GM23338 (cell line): Measurements from ENCODE around the gene MAST4. TPM values are rescaled to one million over a fixed set of nuclear protein-coding genes. Genes with fewer than 3 reads are reported as not detected.

Experiments used
- ATAC-seq: fragments of 200-7000 bp; cut with Tn5 transposase; 3 replicates; pipeline ENCODE4 v1.9.1; 2020
- DNase-seq: peaks from one replicate; pipeline ENCODE4 v3.0.0-alpha.2; 2015; ENCODE audit warnings: low spot score
- H2AFZ ChIP-seq: fragments of 200-600 bp; sonication (generic); 2 replicates; pipeline ENCODE4 v1.8.0; 2016; ENCODE audit warnings: antibody characterized with exemption, mild to moderate bottlenecking, moderate library complexity
- H3F3A ChIP-seq: fragments of 200-600 bp; sonication (generic); replicated peaks from 2 replicates; pipeline ENCODE4 v1.8.0; 2017; ENCODE audit warnings: antibody characterized with exemption, mixed run types, low read depth
- H3K27ac ChIP-seq: fragments of 200-600 bp; sonication (generic); 2 replicates; pipeline ENCODE4 v1.6.1; 2016; ENCODE audit warnings: low read depth
- H3K27me3 ChIP-seq: fragments of 200-600 bp; sonication (generic); 2 replicates; pipeline ENCODE4 v1.8.0; 2016; ENCODE audit warnings: mild to moderate bottlenecking, mixed run types, moderate library complexity; ENCODE audit not compliant: insufficient read depth
- H3K36me3 ChIP-seq: fragments of 200-600 bp; sonication (generic); 2 replicates; pipeline ENCODE4 v1.8.0; 2016; ENCODE audit warnings: mild to moderate bottlenecking; ENCODE audit not compliant: insufficient read depth
- H3K4me1 ChIP-seq: fragments of 200-600 bp; sonication (generic); 2 replicates; pipeline ENCODE4 v1.8.0; 2016; ENCODE audit warnings: mild to moderate bottlenecking, moderate library complexity; ENCODE audit not compliant: insufficient read depth
- H3K4me2 ChIP-seq: fragments of 200-600 bp; sonication (generic); 2 replicates; pipeline ENCODE4 v1.7.1; 2017; ENCODE audit warnings: mixed run types
- H3K4me3 ChIP-seq: fragments of 200-600 bp; sonication (generic); 2 replicates; pipeline ENCODE4 v1.6.1; 2016; ENCODE audit warnings: mixed run types
- H3K79me2 ChIP-seq: fragments of 200-600 bp; sonication (generic); replicated peaks from 2 replicates; pipeline ENCODE4 v1.8.0; 2017; ENCODE audit warnings: mild to moderate bottlenecking; ENCODE audit not compliant: insufficient read depth
- H3K9me2 ChIP-seq: fragments of 200-600 bp; sonication (generic); 2 replicates; pipeline ENCODE4 v1.8.0; 2017; ENCODE audit not compliant: insufficient read depth
- H4K20me1 ChIP-seq: fragments of 200-600 bp; sonication (generic); replicated peaks from 2 replicates; pipeline ENCODE4 v1.8.0; 2017; ENCODE audit warnings: mild to moderate bottlenecking; ENCODE audit not compliant: insufficient read depth
- H3K27ac Mint-ChIP-seq: 2 replicates; pipeline ENCODE4 v1.8.0; 2020; ENCODE audit warnings: inconsistent platforms, mild to moderate bottlenecking, moderate library complexity, mixed read lengths
- H3K27me3 Mint-ChIP-seq: 3 replicates; pipeline ENCODE4 v1.8.0; 2022; ENCODE audit warnings: low read depth, mild to moderate bottlenecking, moderate library complexity, mixed read lengths, inconsistent platforms; ENCODE audit not compliant: insufficient read depth, poor library complexity
- H3K36me3 Mint-ChIP-seq: 3 replicates; pipeline ENCODE4 v1.8.0; 2021; ENCODE audit warnings: low read depth, mild to moderate bottlenecking, inconsistent platforms, moderate library complexity, mixed read lengths
- H3K4me1 Mint-ChIP-seq: 3 replicates; pipeline ENCODE4 v1.8.0; 2020; ENCODE audit warnings: mild to moderate bottlenecking, inconsistent platforms, mixed read lengths
- H3K4me3 Mint-ChIP-seq: 3 replicates; pipeline ENCODE4 v1.8.0; 2021; ENCODE audit warnings: moderate library complexity, mild to moderate bottlenecking, inconsistent platforms, mixed read lengths
- H3K9me3 Mint-ChIP-seq: 3 replicates; pipeline ENCODE4 v1.8.0; 2020; ENCODE audit warnings: moderate library complexity, mild to moderate bottlenecking, inconsistent platforms, mixed read lengths
- CREB1 ChIP-seq: fragments of 250-450 bp; sonication (Bioruptor Pico); IDR thresholded peaks from 2 replicates; pipeline ENCODE4 v1.5.0; 2020; ENCODE audit warnings: low read depth, mild to moderate bottlenecking, moderate library complexity
- EZH2phosphoT487 ChIP-seq: fragments of 200-600 bp; sonication (generic); IDR thresholded peaks from one replicate; pipeline ENCODE4 v1.8.1; 2018; ENCODE audit warnings: antibody characterized with exemption; ENCODE audit not compliant: unreplicated experiment
- JUNB ChIP-seq: IDR thresholded peaks from one replicate; pipeline ENCODE4 v1.6.1; 2016; ENCODE audit warnings: antibody characterized with exemption; ENCODE audit not compliant: unreplicated experiment
- NANOG ChIP-seq: IDR thresholded peaks from 2 replicates; pipeline ENCODE4 v1.6.1; 2016; ENCODE audit warnings: antibody characterized with exemption, borderline replicate concordance
- POLR2AphosphoS5 ChIP-seq: IDR thresholded peaks from 2 replicates; pipeline ENCODE4 v1.6.1; 2016; ENCODE audit warnings: antibody characterized with exemption, low read depth
- STAT1 ChIP-seq: IDR thresholded peaks from one replicate; pipeline ENCODE4 v1.6.1; 2016; ENCODE audit warnings: antibody characterized with exemption; ENCODE audit not compliant: unreplicated experiment
- ZNF114 ChIP-seq: fragments of 250-450 bp; sonication (Bioruptor Pico); IDR thresholded peaks from 2 replicates; pipeline ENCODE4 v1.5.0; 2020; ENCODE audit warnings: mild to moderate bottlenecking, moderate library complexity
- ZNF331 ChIP-seq: fragments of 250-450 bp; sonication (Bioruptor Pico); IDR thresholded peaks from 2 replicates; pipeline ENCODE4 v1.5.0; 2020; ENCODE audit warnings: low read depth, mild to moderate bottlenecking, moderate library complexity
- ZNF462 ChIP-seq: fragments of 250-450 bp; sonication (Bioruptor Pico); IDR thresholded peaks from 2 replicates; pipeline ENCODE4 v1.5.0; 2020; ENCODE audit warnings: mild to moderate bottlenecking, moderate library complexity
- polyA plus RNA-seq: library from polyadenylated mRNA; unstranded; fragments of >200 nt; fragmentation: Nextera tagmentation; extraction: Ambion mirVana; gene quantifications from 2 replicates; pipeline ENCODE4 v1.2.1, GENCODE V29; 2016
- total RNA-seq: library from RNA; depleted of rRNA; stranded (reverse); fragments of >200 nt; shearing (Covaris generic); gene quantifications from 2 replicates; pipeline ENCODE4 v1.2.3, GENCODE V29; 2014
- TF ChIP-seq, protein P1 (sequence below): IDR thresholded peaks from 2 replicates; pipeline ENCODE4 v1.6.1; 2016; ENCODE audit warnings: antibody characterized with exemption
- TF ChIP-seq, protein P2 (sequence below), 2 experiments: fragments of 200-600 bp in 1 of 2; sonication (generic) in 1 of 2; conservative IDR thresholded peaks; 2 replicates each; pipeline versions ENCODE4 v1.5.1 to v1.6.1; 2016 to 2017; ENCODE audit warnings: antibody characterized with exemption in 2 of 2, low read depth in 2 of 2, mild to moderate bottlenecking in 2 of 2, moderate library complexity in 1 of 2

Gene MAST4
- total and polyA plus RNA-seq, 2 experiments from 2014 or later = 3.6 to 8.5 TPM

GRCh38 chr5:67000794-67001475 is 404.7 kb downstream of the MAST4 start:
- H3K4me1 ChIP-seq = peaks cover 16% of the 10 kb centered on the region
- no peak overlapping the region for H3K4me2 ChIP-seq
- H4K20me1 ChIP-seq = no peaks in the 10 kb centered on the region
- H3K27ac ChIP-seq = no peak overlapping the region
- ATAC-seq = no peak
- Mint-ChIP-seq H3K4me1 (peaks cover 11% of the 10 kb centered on the region), H3K36me3 (no peaks in the 10 kb centered on the region), H3K4me3 (no peak overlapping the region), H3K27me3 (peaks cover 9% of the 10 kb centered on the region), H3K9me3 (no peaks in the 10 kb centered on the region), H3K27ac (no peak overlapping the region)
- TF ChIP-seq ZNF114 (CRISPR knock-in tag) (no peak), CREB1 (CRISPR knock-in tag) (no peak), JUNB (no peak), ZNF331 (no peak), EZH2phosphoT487 (no peak), STAT1 (no peak), NANOG (no peak), POLR2AphosphoS5 (no peak), ZNF462 (CRISPR knock-in tag) (no peak)
- TF ChIP-seq, protein P1, sequence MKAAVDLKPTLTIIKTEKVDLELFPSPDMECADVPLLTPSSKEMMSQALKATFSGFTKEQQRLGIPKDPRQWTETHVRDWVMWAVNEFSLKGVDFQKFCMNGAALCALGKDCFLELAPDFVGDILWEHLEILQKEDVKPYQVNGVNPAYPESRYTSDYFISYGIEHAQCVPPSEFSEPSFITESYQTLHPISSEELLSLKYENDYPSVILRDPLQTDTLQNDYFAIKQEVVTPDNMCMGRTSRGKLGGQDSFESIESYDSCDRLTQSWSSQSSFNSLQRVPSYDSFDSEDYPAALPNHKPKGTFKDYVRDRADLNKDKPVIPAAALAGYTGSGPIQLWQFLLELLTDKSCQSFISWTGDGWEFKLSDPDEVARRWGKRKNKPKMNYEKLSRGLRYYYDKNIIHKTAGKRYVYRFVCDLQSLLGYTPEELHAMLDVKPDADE = no peak
- TF ChIP-seq, protein P2, sequence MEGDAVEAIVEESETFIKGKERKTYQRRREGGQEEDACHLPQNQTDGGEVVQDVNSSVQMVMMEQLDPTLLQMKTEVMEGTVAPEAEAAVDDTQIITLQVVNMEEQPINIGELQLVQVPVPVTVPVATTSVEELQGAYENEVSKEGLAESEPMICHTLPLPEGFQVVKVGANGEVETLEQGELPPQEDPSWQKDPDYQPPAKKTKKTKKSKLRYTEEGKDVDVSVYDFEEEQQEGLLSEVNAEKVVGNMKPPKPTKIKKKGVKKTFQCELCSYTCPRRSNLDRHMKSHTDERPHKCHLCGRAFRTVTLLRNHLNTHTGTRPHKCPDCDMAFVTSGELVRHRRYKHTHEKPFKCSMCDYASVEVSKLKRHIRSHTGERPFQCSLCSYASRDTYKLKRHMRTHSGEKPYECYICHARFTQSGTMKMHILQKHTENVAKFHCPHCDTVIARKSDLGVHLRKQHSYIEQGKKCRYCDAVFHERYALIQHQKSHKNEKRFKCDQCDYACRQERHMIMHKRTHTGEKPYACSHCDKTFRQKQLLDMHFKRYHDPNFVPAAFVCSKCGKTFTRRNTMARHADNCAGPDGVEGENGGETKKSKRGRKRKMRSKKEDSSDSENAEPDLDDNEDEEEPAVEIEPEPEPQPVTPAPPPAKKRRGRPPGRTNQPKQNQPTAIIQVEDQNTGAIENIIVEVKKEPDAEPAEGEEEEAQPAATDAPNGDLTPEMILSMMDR (conservative IDR thresholded peaks at IDR 0.05; ENCODE audit: low read depth in 2 of 2) = no peak
- H3K27me3 ChIP-seq = peaks cover 7% of the 10 kb centered on the region
- H3K79me2 ChIP-seq = no peaks in the 10 kb centered on the region
- no peak for DNase-seq
- H3K36me3 ChIP-seq = no peaks in the 10 kb centered on the region
- no peak overlapping the region for H3K4me3 ChIP-seq
- H3K9me2 ChIP-seq = 0 out of 2 replicates have a peak, but pooled peaks cover 3% of the 10 kb centered on the region
- no peak overlapping the region for H2AFZ ChIP-seq
- H3F3A ChIP-seq = no peaks in the 10 kb centered on the region
